ENCODE results near the gene GH2.
"Not testable (repeated sequence)": the region's sequence is repeated elsewhere in the genome, so short reads cannot be mapped to it uniquely, and the experiment has no call there.

GH2 gene

GRCh38 chr17:63881935-63882601, at the start of gene GH2:
Gene GH2, minus strand, starts transcription at chr17:63881944. Its CDS starts 143 bp downstream, at chr17:63881801.
- peak; percentile 72 for DNase-seq (ENCODE audit: low spot score)

GRCh38 chr17:63930951-63931575, 49.3 kb upstream of the GH2 start:
- DNase-seq (ENCODE audit: low spot score): peak; percentile 56

GRCh38 chr17:63929860-63930766, 48.4 kb upstream of the GH2 start:
- DNase-seq (ENCODE audit: low spot score): no peak

GRCh38 chr17:63928966-63929695, 47.4 kb upstream of the GH2 start:
- DNase-seq (ENCODE audit: low spot score): no peak

- DNase-seq (ENCODE audit: low spot score): no peak
Observed at GRCh38 chr17:63928172-63928666, 46.5 kb upstream of the GH2 start.

- no peak for DNase-seq (ENCODE audit: low spot score)
Observed at GRCh38 chr17:63927464-63928171, 45.9 kb upstream of the GH2 start.

- DNase-seq (ENCODE audit: low spot score): no peak
Observed at GRCh38 chr17:63926164-63926563, 44.4 kb upstream of the GH2 start.

- no peak for DNase-seq (ENCODE audit: low spot score)
Observed at GRCh38 chr17:63925615-63926014, 43.9 kb upstream of the GH2 start.

- not testable (repeated sequence) for DNase-seq (ENCODE audit: low spot score)
Observed at GRCh38 chr17:63922402-63922801, 40.7 kb upstream of the GH2 start.

- not testable (repeated sequence) for DNase-seq (ENCODE audit: low spot score)
Observed at GRCh38 chr17:63920779-63921178, 39.0 kb upstream of the GH2 start.

GRCh38 chr17:63920050-63920449, 38.3 kb upstream of the GH2 start:
- not testable (repeated sequence) for DNase-seq (ENCODE audit: low spot score)

- peak; percentile 79 for DNase-seq (ENCODE audit: low spot score)
Observed at GRCh38 chr17:63919311-63919723, 37.6 kb upstream of the GH2 start.

GRCh38 chr17:63918789-63919305, 37.1 kb upstream of the GH2 start, which contains the start of gene GH1:
Gene GH1, minus strand, starts transcription at chr17:63918839. Its CDS starts 63 bp downstream, at chr17:63918776.
- not testable (repeated sequence) for DNase-seq (ENCODE audit: low spot score)

- no peak for DNase-seq (ENCODE audit: low spot score)
Observed at GRCh38 chr17:63918305-63918704, 36.6 kb upstream of the GH2 start.

- no peak for DNase-seq (ENCODE audit: low spot score)
Observed at GRCh38 chr17:63917646-63918045, 35.9 kb upstream of the GH2 start.

- DNase-seq (ENCODE audit: low spot score): not testable (repeated sequence)
Observed at GRCh38 chr17:63917206-63917605, 35.5 kb upstream of the GH2 start.

GRCh38 chr17:63916566-63917185, 34.9 kb upstream of the GH2 start:
- DNase-seq (ENCODE audit: low spot score): no peak

GRCh38 chr17:63915753-63916152, 34.0 kb upstream of the GH2 start:
- not testable (repeated sequence) for DNase-seq (ENCODE audit: low spot score)

- no peak for DNase-seq (ENCODE audit: low spot score)
Observed at GRCh38 chr17:63914471-63914870, 32.7 kb upstream of the GH2 start.

GRCh38 chr17:63911657-63912100, 29.9 kb upstream of the GH2 start:
- DNase-seq (ENCODE audit: low spot score): no peak
